BJ (cell line): Measurements from ENCODE around the gene FKBP15. TPM values are rescaled to one million over a fixed set of nuclear protein-coding genes. Genes with fewer than 3 reads are reported as not detected.

Experiments used
- CTCF ChIA-PET: fragments of 350-600 bp; formaldehyde crosslinking; extraction: SDS; loops from one replicate; lab custom pipeline; 2021; ENCODE audit warnings: antibody characterized with exemption, inconsistent platforms; lab: Yijun Ruan, JAX
- POLR2A ChIA-PET: fragments of 300-600 bp; sonication (Branson Sonifier 250); formaldehyde crosslinking; extraction: SDS; loops from one replicate; lab custom pipeline; 2021; ENCODE audit warnings: antibody characterized with exemption; lab: Charles Lee
- DNase-seq: peaks from one replicate; pipeline ENCODE4 v3.0.0-alpha.2; 2011; ENCODE audit warnings: low read depth
- H3K27me3 ChIP-seq: 2 replicates; pipeline ENCODE4 v1.6.0; 2011; ENCODE audit warnings: low read length; ENCODE audit not compliant: control insufficient read depth, insufficient read depth
- H3K36me3 ChIP-seq: 2 replicates; pipeline ENCODE4 v1.5.1; 2011; ENCODE audit warnings: low read length; ENCODE audit not compliant: control insufficient read depth, insufficient read depth
- H3K4me3 ChIP-seq: 2 replicates; pipeline ENCODE4 v1.5.1; 2011; ENCODE audit warnings: low read depth, mild to moderate bottlenecking, control low read depth, low read length
- polyA plus RNA-seq: library from polyadenylated mRNA; depleted of rRNA; stranded (reverse); fragments of >200 nt; gene quantifications from 2 replicates; pipeline ENCODE4 v1.2.3, GENCODE V29; 2011
- TF ChIP-seq, protein P1 (sequence below): IDR thresholded peaks from 2 replicates; pipeline ENCODE4 v1.5.1; 2011; ENCODE audit warnings: low read depth, mild to moderate bottlenecking, control low read depth, inconsistent platforms, low read length, moderate library complexity; ENCODE audit not compliant: insufficient read depth

FKBP15 gene
- polyA plus RNA-seq, 1 experiment: 45.0 TPM

DNA sequence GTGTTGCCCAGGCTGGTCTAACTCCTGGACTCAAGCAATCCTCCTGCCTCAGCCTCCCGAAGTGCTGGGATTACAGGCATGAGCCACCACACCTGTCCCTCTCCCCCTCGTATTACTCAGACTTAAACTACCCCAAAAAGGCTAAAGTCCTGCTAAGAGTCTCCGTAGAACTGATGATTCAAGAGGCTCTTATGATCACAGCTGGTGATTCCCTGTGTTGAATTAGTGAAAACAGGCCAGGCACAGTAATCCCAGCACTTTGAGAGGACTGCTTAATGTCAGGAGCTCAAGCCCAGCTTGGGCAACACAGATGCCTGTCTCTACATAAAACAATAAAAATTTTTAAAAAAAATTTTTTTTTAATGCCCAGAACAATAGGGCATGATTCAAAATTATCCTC is 45.1 kb upstream of the FKBP15 start:
- DNase-seq: no peak
- CTCF ChIA-PET: interaction anchor here (1.8 kb wide), 1 partner anchor 8 kb away, joined by 8 read pairs; the partner anchor contains the start of genes CDC26 and PRPF4
- H3K27me3 ChIP-seq: no peaks in the 10 kb centered on the region
- no peak overlapping the region for H3K4me3 ChIP-seq
- POLR2A ChIA-PET: no interaction called here
- TF ChIP-seq, protein P1, sequence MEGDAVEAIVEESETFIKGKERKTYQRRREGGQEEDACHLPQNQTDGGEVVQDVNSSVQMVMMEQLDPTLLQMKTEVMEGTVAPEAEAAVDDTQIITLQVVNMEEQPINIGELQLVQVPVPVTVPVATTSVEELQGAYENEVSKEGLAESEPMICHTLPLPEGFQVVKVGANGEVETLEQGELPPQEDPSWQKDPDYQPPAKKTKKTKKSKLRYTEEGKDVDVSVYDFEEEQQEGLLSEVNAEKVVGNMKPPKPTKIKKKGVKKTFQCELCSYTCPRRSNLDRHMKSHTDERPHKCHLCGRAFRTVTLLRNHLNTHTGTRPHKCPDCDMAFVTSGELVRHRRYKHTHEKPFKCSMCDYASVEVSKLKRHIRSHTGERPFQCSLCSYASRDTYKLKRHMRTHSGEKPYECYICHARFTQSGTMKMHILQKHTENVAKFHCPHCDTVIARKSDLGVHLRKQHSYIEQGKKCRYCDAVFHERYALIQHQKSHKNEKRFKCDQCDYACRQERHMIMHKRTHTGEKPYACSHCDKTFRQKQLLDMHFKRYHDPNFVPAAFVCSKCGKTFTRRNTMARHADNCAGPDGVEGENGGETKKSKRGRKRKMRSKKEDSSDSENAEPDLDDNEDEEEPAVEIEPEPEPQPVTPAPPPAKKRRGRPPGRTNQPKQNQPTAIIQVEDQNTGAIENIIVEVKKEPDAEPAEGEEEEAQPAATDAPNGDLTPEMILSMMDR: no peak
- peaks cover 6% of the 10 kb centered on the region for H3K36me3 ChIP-seq

DNA sequence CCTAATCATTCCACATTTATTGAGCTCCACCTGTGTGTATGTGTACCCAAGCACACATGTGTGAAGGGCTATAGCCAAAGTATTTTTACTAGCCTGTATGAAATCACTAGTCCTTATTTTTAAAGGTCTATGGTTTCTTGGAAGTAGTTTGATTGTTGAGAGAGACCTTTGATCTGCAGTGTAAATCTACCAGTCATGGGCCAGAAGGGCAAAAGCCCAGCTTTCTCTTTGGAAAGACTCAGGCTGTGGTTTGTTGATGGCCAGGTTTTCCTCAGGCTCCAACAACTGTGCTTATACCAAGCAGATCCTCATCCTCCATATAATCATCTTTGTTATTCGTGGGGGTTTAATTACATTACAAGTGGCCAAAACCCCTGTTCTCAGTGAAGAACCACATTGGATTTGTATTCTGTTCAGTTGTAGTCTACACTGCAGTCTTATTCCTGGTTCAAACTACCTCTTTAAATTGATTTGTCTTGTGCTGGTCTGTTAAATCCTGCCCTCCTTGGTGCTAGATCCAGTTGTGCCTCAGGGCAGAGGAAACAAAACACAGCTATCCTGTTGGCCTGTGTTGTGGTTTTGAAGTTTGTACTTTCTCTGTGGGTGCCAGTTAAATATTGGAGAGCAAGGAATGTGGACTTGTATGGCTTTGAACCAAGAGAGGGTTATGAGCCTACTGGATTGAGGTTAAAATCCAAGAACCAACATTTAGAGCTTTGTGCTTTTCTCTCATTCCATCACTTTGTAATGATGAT is 41.0 kb upstream of the FKBP15 start:
- Histone ChIP-seq H3K4me3 (no peak overlapping the region), H3K36me3 (peaks cover 8% of the 10 kb centered on the region), H3K27me3 (no peaks in the 10 kb centered on the region)
- no peak for DNase-seq
- ChIA-PET CTCF (interaction anchor here (1.7 to 7.9 kb wide), 2 partner anchors 11 to 41 kb away, joined by 4 to 42 read pairs; partner anchors contain the start of genes CDC26, FKBP15, PRPF4 and SLC31A1), POLR2A (no interaction called here)
- TF ChIP-seq, protein P1: no peak

DNA sequence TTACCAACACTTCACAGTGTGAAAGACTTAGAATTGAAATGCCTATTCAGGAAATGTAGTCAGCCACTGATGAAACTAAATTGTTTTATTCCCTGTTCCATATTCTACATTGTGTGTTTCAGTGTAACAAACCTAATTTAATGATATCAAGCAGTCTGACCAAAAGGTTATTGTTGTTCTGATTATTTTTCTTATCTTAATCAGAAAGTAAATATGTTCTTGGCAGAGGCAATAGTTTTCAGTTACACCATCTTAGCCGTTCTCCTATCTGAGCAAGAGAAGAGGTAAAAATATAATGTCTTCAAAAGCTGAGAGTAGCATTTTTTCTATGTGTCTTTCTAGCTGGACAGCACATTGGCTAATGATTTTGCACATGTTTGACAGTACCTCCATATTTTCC is 37.2 kb upstream of the FKBP15 start:
- Histone ChIP-seq H3K4me3 (no peak overlapping the region), H3K36me3 (peaks cover 9% of the 10 kb centered on the region), H3K27me3 (no peaks in the 10 kb centered on the region)
- TF ChIP-seq, protein P1: no peak
- DNase-seq: no peak
- ChIA-PET POLR2A (no interaction called here), CTCF (interaction anchor here (7.9 kb wide), 1 partner anchor 15 kb away, joined by 42 read pairs; the partner anchor contains the start of genes CDC26 and PRPF4)

DNA sequence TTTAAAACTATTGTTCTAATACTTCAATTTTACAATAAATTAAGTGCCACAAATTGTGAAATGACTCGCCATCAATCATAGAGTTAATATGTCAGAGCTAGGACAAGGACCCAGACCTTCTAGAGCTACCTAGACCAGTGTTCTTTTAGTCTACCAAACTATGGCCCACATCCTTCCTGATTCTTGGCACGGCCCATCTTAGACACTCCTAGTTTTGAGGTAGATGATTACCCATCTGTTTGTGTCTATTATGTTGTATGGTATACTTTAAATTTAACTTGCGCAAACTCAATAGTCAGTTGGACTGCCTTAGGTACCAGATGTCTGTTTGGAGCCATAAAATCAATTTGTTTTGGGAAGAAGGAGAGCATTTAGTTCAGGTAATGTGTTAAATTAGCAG is 36.8 kb upstream of the FKBP15 start:
- Histone ChIP-seq H3K4me3 (no peak overlapping the region), H3K27me3 (no peaks in the 10 kb centered on the region), H3K36me3 (peaks cover 9% of the 10 kb centered on the region)
- DNase-seq: no peak
- TF ChIP-seq, protein P1: no peak
- ChIA-PET CTCF (interaction anchor here (7.9 kb wide), 1 partner anchor 15 kb away, joined by 42 read pairs; the partner anchor contains the start of genes CDC26 and PRPF4), POLR2A (no interaction called here)

DNA sequence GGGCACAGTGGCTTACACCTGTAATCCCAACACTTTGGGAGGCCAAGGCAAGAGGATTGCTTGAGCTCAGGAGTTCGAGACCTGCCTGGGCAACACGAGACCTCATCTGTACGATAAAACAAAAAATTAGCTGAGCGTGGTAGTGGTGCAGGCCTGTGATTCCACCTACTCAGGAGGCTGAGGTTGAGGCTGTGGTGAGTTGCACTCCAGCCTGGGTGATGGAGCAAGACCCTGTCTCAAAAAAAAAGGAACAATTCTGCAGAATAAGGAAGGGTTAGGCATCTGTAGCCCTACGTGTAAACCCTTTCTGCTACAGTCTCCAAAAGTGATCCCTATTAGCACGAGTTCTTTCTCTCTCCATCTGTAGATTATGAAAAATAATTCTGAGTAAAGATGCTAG is 34.4 kb upstream of the FKBP15 start:
- Histone ChIP-seq H3K4me3 (no peak overlapping the region), H3K27me3 (no peaks in the 10 kb centered on the region), H3K36me3 (peaks cover 9% of the 10 kb centered on the region)
- CTCF ChIA-PET: no interaction called here
- TF ChIP-seq, protein P1: no peak
- POLR2A ChIA-PET: no interaction called here
- DNase-seq: no peak
